Prostate gland (tissue), 2 donors: ENCODE data around the gene MAP4K2. TPM values are rescaled to one million over a fixed set of nuclear protein-coding genes. Genes with fewer than 3 reads are reported as not detected.

Source experiments
- DNase-seq: peaks from one replicate; pipeline ENCODE4 v3.0.0-alpha.2; 2019; ENCODE audit warnings: low spot score
- H3K27ac ChIP-seq, 2 donors: fragments of 200-600 bp; sonication (generic); 2 replicates each; pipeline ENCODE4 v1.5.1; 2017 to 2019
- H3K27me3 ChIP-seq: fragments of 200-600 bp; sonication (generic); replicated peaks from 2 replicates; pipeline ENCODE4 v1.5.1; 2019; ENCODE audit not compliant: insufficient read depth
- H3K36me3 ChIP-seq, 2 donors: fragments of 200-600 bp; sonication (generic); 1 replicate in 1 of 2; 2 replicates in 1 of 2; pipeline versions ENCODE4 v1.5.1 to v1.8.1; 2017 to 2019
- H3K4me1 ChIP-seq: fragments of 200-600 bp; sonication (generic); replicated peaks from 2 replicates; pipeline ENCODE4 v1.5.1; 2019
- H3K4me3 ChIP-seq, 2 donors: fragments of 200-600 bp; sonication (generic); 2 replicates each; pipeline ENCODE4 v1.5.1; 2017 to 2019
- H3K9me3 ChIP-seq: fragments of 200-600 bp; sonication (generic); 2 replicates; pipeline ENCODE4 v1.5.1; 2017
- POLR2A ChIP-seq: fragments of 450-650 bp; IDR thresholded peaks from one replicate; pipeline ENCODE4 v1.6.1; 2016; ENCODE audit warnings: antibody characterized with exemption, mild to moderate bottlenecking
- POLR2AphosphoS5 ChIP-seq: sonication (generic); formaldehyde crosslinking; IDR thresholded peaks from one replicate; pipeline ENCODE4 v1.6.1; 2017; ENCODE audit warnings: antibody characterized with exemption
- WGBS: methylation state at CpG from one replicate; pipeline ENCODE4 v1.1.5; 2018; 5-methylcytosine and 5-hydroxymethylcytosine counted together
- intact Hi-C: fragments of 100-400 bp; cut with DNase I; formaldehyde crosslinking; loops from one replicate; pipeline ENCODE4 v1.14.2; 2022
- total RNA-seq, 2 donors: library from RNA; depleted of rRNA; stranded (reverse); fragments of >200 nt; gene quantifications; one replicate each; pipeline ENCODE4 v1.1.0, GENCODE V29; 2016
- TF ChIP-seq, protein P1 (sequence below), 4 experiments: fragments of 200-600 bp in 2 of 4; fragments of 450-650 bp in 2 of 4; sonication (generic) in 2 of 4; IDR thresholded peaks; 1 replicate in 3 of 4; 2 replicates in 1 of 4; pipeline ENCODE4 v1.5.1; 2016 to 2019; ENCODE audit warnings: antibody characterized with exemption in 4 of 4, mild to moderate bottlenecking in 2 of 4, moderate library complexity in 2 of 4

Gene MAP4K2
- total RNA-seq, 2 donors from 2014 or later: 10.7 to 35.8 TPM

DNA sequence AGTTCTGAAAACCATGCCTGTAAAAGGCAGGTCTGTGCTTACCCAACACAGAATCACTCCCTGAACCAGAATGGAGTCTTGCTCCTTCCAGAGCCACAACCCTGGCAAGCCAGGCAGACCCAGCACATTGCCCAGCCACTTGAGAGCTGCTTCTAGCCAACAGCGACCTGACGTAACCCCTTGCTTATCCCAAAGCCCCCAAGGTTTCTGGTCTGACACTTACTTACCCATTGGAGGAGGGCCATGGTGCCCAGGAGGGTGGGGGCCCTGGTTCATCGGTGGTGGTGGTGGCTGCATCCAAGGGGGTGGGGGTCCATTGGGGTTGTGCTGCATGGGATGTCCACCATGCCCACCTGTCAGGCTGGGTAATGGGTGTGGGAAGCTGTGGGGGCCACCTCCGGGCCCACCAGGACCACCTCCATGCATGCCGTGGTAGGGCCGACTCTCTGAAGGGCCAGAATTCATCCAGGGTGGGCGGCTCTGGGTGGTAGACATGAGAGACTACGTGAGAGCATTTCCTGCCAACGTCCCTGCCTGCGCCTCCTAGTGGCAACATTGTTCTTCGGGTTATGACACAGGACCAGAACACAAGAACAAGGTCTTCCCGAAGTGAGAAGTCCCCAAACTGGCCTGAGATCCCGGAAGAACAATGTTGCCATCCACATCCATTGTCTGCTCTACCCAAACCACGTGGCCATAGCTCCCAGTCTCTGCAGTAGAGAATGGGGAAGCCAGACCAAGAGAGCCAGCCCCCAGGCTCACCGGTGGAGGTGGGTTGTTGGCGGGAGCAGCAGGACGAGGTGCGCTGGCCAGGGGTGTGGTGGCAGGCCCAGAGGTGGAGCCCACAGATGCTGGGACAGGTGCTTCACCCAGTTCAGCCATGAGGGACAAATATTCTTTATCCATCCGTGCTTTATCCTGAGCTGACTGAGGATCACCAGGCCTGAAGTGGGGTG is 35.4 kb downstream of the MAP4K2 start:
- 48% methylated on average over 19 of the region's 19 CpGs for WGBS
- Histone ChIP-seq H3K36me3 (peaks cover 41 to 60% of the 10 kb centered on the region in 2 donors), H3K4me3 (no peak overlapping the region), H3K9me3 (no peaks in the 10 kb centered on the region), H3K27ac (peak overlapping the region in 1 of 2 donors; percentile 8), H3K27me3 (no peaks in the 10 kb centered on the region), H3K4me1 (peaks cover 6% of the 10 kb centered on the region)
- no peak for DNase-seq
- TF ChIP-seq, protein P1, sequence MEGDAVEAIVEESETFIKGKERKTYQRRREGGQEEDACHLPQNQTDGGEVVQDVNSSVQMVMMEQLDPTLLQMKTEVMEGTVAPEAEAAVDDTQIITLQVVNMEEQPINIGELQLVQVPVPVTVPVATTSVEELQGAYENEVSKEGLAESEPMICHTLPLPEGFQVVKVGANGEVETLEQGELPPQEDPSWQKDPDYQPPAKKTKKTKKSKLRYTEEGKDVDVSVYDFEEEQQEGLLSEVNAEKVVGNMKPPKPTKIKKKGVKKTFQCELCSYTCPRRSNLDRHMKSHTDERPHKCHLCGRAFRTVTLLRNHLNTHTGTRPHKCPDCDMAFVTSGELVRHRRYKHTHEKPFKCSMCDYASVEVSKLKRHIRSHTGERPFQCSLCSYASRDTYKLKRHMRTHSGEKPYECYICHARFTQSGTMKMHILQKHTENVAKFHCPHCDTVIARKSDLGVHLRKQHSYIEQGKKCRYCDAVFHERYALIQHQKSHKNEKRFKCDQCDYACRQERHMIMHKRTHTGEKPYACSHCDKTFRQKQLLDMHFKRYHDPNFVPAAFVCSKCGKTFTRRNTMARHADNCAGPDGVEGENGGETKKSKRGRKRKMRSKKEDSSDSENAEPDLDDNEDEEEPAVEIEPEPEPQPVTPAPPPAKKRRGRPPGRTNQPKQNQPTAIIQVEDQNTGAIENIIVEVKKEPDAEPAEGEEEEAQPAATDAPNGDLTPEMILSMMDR (IDR thresholded peaks at IDR 0.05): peak; percentile 48 to 76 (median 64)
- TF ChIP-seq POLR2A (no peak), POLR2AphosphoS5 (no peak)
- intact Hi-C loops: no loop called here

DNA sequence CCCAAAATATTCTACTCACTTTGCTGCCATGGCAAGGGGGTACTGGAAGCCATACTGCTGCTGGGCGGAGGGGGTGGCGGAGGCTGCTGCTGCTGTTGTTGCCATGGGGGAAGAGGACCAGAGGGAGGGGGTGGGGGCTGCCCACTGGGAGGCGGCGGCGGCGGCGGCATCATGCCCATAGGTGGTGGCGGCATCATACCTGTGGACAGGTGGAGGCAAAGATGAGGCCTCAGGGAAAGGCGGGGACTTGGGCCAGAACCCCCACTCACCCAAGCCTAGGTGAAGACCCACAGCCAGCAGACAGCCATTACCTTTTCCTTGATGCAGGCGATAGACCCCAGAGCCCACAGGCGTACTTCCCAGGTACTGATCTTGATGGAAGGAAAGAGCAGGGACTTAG is 36.1 kb downstream of the MAP4K2 start:
- Histone ChIP-seq H3K4me1 (peaks cover 6% of the 10 kb centered on the region), H3K36me3 (peaks cover 41 to 59% of the 10 kb centered on the region in 2 donors), H3K27ac (no peak overlapping the region), H3K4me3 (no peak overlapping the region), H3K9me3 (no peaks in the 10 kb centered on the region), H3K27me3 (no peaks in the 10 kb centered on the region)
- intact Hi-C loops: no loop called here
- no peak for DNase-seq
- 96% methylated on average over 11 of the region's 11 CpGs for WGBS
- TF ChIP-seq POLR2A (no peak), POLR2AphosphoS5 (no peak)
- TF ChIP-seq, protein P1 (IDR thresholded peaks at IDR 0.05): no peak

DNA sequence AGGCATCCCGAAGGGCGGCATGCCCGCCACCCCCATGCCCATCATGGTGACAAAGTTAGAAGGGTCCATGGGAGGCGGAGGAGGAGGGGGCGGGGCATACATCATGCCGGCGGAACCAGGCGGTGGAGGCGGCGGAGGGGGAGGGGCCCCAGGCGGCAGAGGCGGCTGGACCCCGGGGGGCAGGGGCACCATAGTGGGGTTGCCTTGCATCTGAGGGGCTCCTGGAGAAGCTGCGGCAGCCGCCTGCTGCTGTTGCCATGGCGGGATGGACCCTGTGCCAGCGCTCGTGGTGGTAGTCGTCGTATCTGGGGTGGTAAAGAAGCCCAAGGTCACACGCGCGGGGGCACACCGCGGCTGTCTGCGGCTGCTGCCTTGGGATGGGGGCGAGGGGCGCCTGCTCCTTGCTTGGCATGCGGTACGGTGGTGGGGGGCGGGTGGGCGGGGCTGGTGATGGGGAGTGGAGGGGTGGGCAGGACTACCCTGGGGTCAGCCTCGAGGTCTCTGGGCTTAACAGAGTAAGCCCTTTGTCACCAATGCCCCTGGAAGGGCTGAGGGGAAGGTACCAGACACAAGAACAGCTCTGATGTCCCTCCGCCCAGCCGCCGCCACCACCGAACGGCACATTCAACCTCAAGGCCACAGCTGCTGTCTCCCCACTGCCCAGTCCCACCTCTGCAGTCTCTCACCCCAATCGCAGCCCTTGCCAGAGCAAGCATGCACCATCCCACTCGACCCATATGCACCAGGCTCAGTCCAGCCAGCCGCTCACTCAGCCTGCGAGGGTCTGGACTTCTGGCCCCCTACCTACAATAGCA is 37.0 kb downstream of the MAP4K2 start:
- Histone ChIP-seq H3K27ac (no peak overlapping the region), H3K4me3 (no peak overlapping the region), H3K36me3 (peaks cover 41 to 59% of the 10 kb centered on the region in 2 donors), H3K9me3 (no peaks in the 10 kb centered on the region), H3K4me1 (peaks cover 6% of the 10 kb centered on the region), H3K27me3 (no peaks in the 10 kb centered on the region)
- no peak for TF ChIP-seq POLR2AphosphoS5
- TF ChIP-seq, protein P1 (IDR thresholded peaks at IDR 0.05): no peak
- TF ChIP-seq POLR2A: no peak
- WGBS: 87% methylated on average over 42 of the region's 42 CpGs
- intact Hi-C loops: no loop called here
- DNase-seq: no peak

DNA sequence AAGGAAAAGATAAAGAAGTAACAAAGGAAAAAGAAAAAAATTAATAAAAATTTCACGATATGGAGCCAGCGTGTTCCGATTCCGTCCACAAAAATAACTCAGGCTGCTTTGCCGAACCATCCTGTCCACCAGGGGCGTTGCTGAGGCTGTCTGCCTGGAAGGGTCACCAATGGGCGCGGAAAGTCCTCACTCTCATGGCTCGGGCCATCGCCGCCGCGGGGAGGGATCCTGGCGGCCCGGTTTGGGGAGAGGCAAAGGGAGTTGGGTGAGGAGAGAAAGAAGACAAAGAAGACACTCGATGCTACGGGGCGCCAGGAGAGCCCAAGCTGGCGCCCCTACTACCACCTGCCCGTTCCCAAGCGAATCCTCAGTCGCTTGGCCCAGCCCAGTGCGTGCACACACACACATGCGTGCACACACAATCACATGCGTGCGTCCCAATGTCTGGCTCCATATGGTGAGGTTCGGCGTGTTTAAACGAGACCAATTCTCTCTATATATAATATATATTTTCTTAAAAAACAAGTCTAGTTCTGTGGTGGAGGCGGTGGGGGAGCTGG is 37.6 kb downstream of the MAP4K2 start:
- TF ChIP-seq, protein P1 (IDR thresholded peaks at IDR 0.05): no peak
- TF ChIP-seq POLR2AphosphoS5: no peak
- TF ChIP-seq POLR2A: no peak
- Histone ChIP-seq H3K27me3 (no peaks in the 10 kb centered on the region), H3K9me3 (no peaks in the 10 kb centered on the region), H3K36me3 (peaks cover 37 to 52% of the 10 kb centered on the region in 2 donors), H3K4me3 (no peak overlapping the region), H3K4me1 (peaks cover 6% of the 10 kb centered on the region), H3K27ac (no peak overlapping the region)
- 79% methylated on average over 30 of the region's 30 CpGs for WGBS
- intact Hi-C loops: no loop called here
- no peak for DNase-seq
